GM12878 (cell line): ENCODE measurements around the gene CALD1. TPM values are rescaled to one million over a fixed set of nuclear protein-coding genes. Genes with fewer than 3 reads are reported as not detected.

Experiments used
- ATAC-seq: fragments of 200-7000 bp; cut with Tn5 transposase; 3 replicates; pipeline ENCODE4 v1.9.1; 2020; ENCODE audit warnings: mild to moderate bottlenecking, moderate library complexity
- BruUV-seq: library from RNA; stranded (reverse); fragments of 400-500 nt; replicated peaks from 2 replicates; lab custom pipeline; 2021; lab: Mats Ljungman, UMichigan
- CTCF ChIA-PET: fragments of 300-600 bp; sonication (Branson Sonifier 250); formaldehyde crosslinking; extraction: SDS; loops from one replicate; lab custom pipeline; 2021; ENCODE audit warnings: inconsistent platforms; lab: Yijun Ruan, JAX
- POLR2A ChIA-PET: fragments of 350-600 bp; formaldehyde crosslinking; extraction: SDS; loops from one replicate; lab custom pipeline; 2021; ENCODE audit warnings: inconsistent platforms; lab: Charles Lee
- RAD21 ChIA-PET: fragments of 300-600 bp; sonication (Branson Sonifier 250); formaldehyde crosslinking; loops from one replicate; lab custom pipeline; 2023; ENCODE audit warnings: antibody characterized with exemption; ENCODE audit not compliant: unreplicated experiment; lab: Charles Lee
- SMC1A ChIA-PET: fragments of 300-600 bp; sonication (Branson Sonifier 250); formaldehyde crosslinking; loops from one replicate; lab custom pipeline; 2023; ENCODE audit not compliant: unreplicated experiment, uncharacterized antibody; lab: Charles Lee
- DNase-seq: peaks from one replicate; pipeline ENCODE4 v3.0.0-alpha.2; 2011; ENCODE audit warnings: low read depth, low spot score
- FAIRE-seq: peaks from 3 replicates; lab custom pipeline; 2011; peaks lifted over from hg19 to GRCh38; lab: Jason Lieb, UNC
- H2AFZ ChIP-seq: 2 replicates; pipeline ENCODE4 v1.6.0; 2011; ENCODE audit warnings: low read depth, low read length, control low read depth; ENCODE audit not compliant: control insufficient read depth
- H3K27ac ChIP-seq: 2 replicates; pipeline ENCODE4 v1.5.1; 2011; ENCODE audit warnings: control low read depth; ENCODE audit not compliant: control insufficient read depth, insufficient read depth
- H3K27me3 ChIP-seq, 2 experiments: replicated peaks in 1 of 2; 2 replicates each; pipeline versions ENCODE4 v1.6.0 to v1.6.1; 2011; ENCODE audit warnings: low read length in 1 of 2; ENCODE audit not compliant: control insufficient read depth in 2 of 2, insufficient read depth in 2 of 2
- H3K36me3 ChIP-seq, 2 experiments: 2 replicates each; pipeline ENCODE4 v1.5.1; 2011; ENCODE audit warnings: low read length in 1 of 2; ENCODE audit not compliant: control insufficient read depth in 2 of 2, insufficient read depth in 2 of 2
- H3K4me1 ChIP-seq: 2 replicates; pipeline ENCODE4 v1.6.1; 2011; ENCODE audit warnings: mild to moderate bottlenecking, low read length, moderate library complexity, mixed read lengths; ENCODE audit not compliant: control insufficient read depth, insufficient read depth
- H3K4me2 ChIP-seq: 2 replicates; pipeline ENCODE4 v1.6.0; 2011; ENCODE audit warnings: control low read depth; ENCODE audit not compliant: control insufficient read depth, insufficient read depth
- H3K4me3 ChIP-seq: fragments of 200-600 bp; sonication (generic); 2 replicates; pipeline ENCODE4 v1.5.1; 2016
- H3K79me2 ChIP-seq: 2 replicates; pipeline ENCODE4 v1.6.0; 2011; ENCODE audit warnings: low read length; ENCODE audit not compliant: control insufficient read depth, insufficient read depth
- H3K9ac ChIP-seq: 2 replicates; pipeline ENCODE4 v1.8.0; 2011; ENCODE audit warnings: low read length, control low read depth, mixed read lengths; ENCODE audit not compliant: control insufficient read depth, insufficient read depth
- H3K9me3 ChIP-seq: replicated peaks from 3 replicates; pipeline ENCODE4 v1.5.1; 2011; ENCODE audit warnings: mild to moderate bottlenecking, low read length; ENCODE audit not compliant: control insufficient read depth, insufficient read depth
- H4K20me1 ChIP-seq: 2 replicates; pipeline ENCODE4 v1.6.0; 2011; ENCODE audit not compliant: control insufficient read depth, insufficient read depth
- BCL11A ChIP-seq: IDR thresholded peaks from 2 replicates; pipeline ENCODE4 v1.6.1; 2011; ENCODE audit warnings: low read depth, low read length
- ESRRA ChIP-seq: IDR thresholded peaks from 2 replicates; pipeline ENCODE4 v1.6.1; 2012; ENCODE audit warnings: mild to moderate bottlenecking, low read length, improper control_type of control experiment
- MEF2A ChIP-seq: IDR thresholded peaks from 2 replicates; pipeline ENCODE4 v1.6.1; 2011; ENCODE audit warnings: low read depth, mild to moderate bottlenecking, low read length, moderate library complexity; ENCODE audit not compliant: insufficient read depth
- SREBF1 ChIP-seq: IDR thresholded peaks from 2 replicates; pipeline ENCODE4 v1.6.1; 2012; ENCODE audit warnings: mild to moderate bottlenecking, low read length
- SUPT20H ChIP-seq: IDR thresholded peaks from 2 replicates; pipeline ENCODE4 v1.6.1; 2011; ENCODE audit warnings: low read depth, mild to moderate bottlenecking, low read length, moderate library complexity, borderline replicate concordance; ENCODE audit not compliant: control insufficient read depth
- TCF12 ChIP-seq: IDR thresholded peaks from 2 replicates; pipeline ENCODE4 v1.6.1; 2011; ENCODE audit warnings: low read depth, mild to moderate bottlenecking, low read length
- ZNF274 ChIP-seq: IDR thresholded peaks from one replicate; pipeline ENCODE4 v1.8.0; 2011; ENCODE audit not compliant: insufficient read length, insufficient read depth
- WGBS: methylation state at CpG from one replicate; pipeline ENCODE4 v1.1.6; 2016; ENCODE audit warnings: low lambda C conversion rate; ENCODE audit not compliant: insufficient replicate concordance, insufficient coverage; ENCODE audit errors: missing lambda C conversion rate; 5-methylcytosine and 5-hydroxymethylcytosine counted together
- in situ Hi-C: fragments of 300-500 bp; cut with MboI; formaldehyde crosslinking; loops from 9 replicates; pipeline ENCODE4 v1.14.3; 2018; ENCODE audit warnings: mixed read lengths
- intact Hi-C: fragments of 100-400 bp; cut with micrococcal nuclease; formaldehyde crosslinking; loops from one replicate; pipeline ENCODE4 v1.14.2; 2022; ENCODE audit not compliant: unreplicated experiment
- polyA plus RNA-seq, 11 experiments: library from polyadenylated mRNA; depleted of rRNA in 4 of 11; unstranded in 6 of 11; stranded (reverse) in 5 of 11; fragments of >200 nt; fragmentation: Nextera tagmentation in 4 of 11; fragmentation: Illumina TruSeq in 1 of 11; extraction: Ambion mirVana in 4 of 11; extraction: Trizol in 1 of 11; gene quantifications; 1 replicate in 1 of 11; 2 replicates in 10 of 11; pipeline versions ENCODE4 v1.2.1 to v1.2.3, GENCODE V29; 2011 to 2016; ENCODE audit warnings: inconsistent platforms in 2 of 11, missing spikeins in 2 of 11, low read depth in 1 of 11
- total RNA-seq, 4 experiments: library from RNA; depleted of rRNA in 3 of 4; stranded (reverse); fragments of >200 nt in 3 of 4; fragmentation: Illumina TruSeq in 1 of 4; extraction: Trizol in 1 of 4; gene quantifications; 2 replicates each; pipeline versions ENCODE4 v1.2.1 to v1.2.3, GENCODE V29; 2013 to 2021
- TF ChIP-seq, protein P1 (sequence below): IDR thresholded peaks from 2 replicates; pipeline ENCODE4 v1.6.1; 2011; ENCODE audit warnings: mild to moderate bottlenecking, low read depth, low read length, moderate library complexity; ENCODE audit not compliant: insufficient replicate concordance
- TF ChIP-seq, protein P2 (sequence below): fragments of 450-650 bp; IDR thresholded peaks from 2 replicates; pipeline ENCODE4 v1.6.1; 2017; ENCODE audit warnings: mild to moderate bottlenecking, moderate library complexity
- TF ChIP-seq, protein P3 (sequence below): IDR thresholded peaks from 2 replicates; pipeline ENCODE4 v1.6.1; 2011; ENCODE audit warnings: low read depth, low read length, improper control_type of control experiment, borderline replicate concordance
- TF ChIP-seq, protein P4 (sequence below): fragments of 450-650 bp; IDR thresholded peaks from 2 replicates; pipeline ENCODE4 v1.6.1; 2017; ENCODE audit warnings: mild to moderate bottlenecking, low read depth, inconsistent platforms; ENCODE audit not compliant: poor library complexity, severe bottlenecking

Gene CALD1
- total and polyA plus RNA-seq, 10 of the 15 experiments (the other 5 are each of a cell fraction or from before 2014, with no cell fraction given), result 0.03 to 1.3 (median 0.22) TPM

DNA sequence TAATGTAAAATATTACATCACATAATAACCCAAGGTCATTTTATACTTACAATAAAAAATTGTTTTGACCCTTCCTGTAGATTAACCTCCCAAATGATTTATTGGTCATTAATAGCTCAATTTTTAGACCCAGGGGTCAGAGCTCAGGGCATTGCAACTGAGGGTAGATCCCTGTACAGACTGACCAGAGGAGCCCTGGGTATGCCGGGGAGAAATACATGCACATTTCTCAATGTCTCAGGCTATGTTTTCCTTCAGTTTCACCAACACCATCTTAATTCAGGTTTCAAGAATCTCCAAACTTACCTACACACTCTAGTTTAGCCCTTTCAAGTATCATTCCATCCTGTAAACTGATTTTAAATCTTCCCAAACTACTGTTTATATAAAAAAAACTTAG lies 46.2 kb downstream of the CALD1 start:
- Histone ChIP-seq H4K20me1 (no peaks in the 10 kb centered on the region), H3K4me2 (no peak overlapping the region), H3K9ac (no peak overlapping the region), H3K36me3 (no peaks in the 10 kb centered on the region), H3K9me3 (no peaks in the 10 kb centered on the region), H3K27me3 (no peaks in the 10 kb centered on the region), H2AFZ (no peak overlapping the region), H3K27ac (no peak overlapping the region), H3K79me2 (no peaks in the 10 kb centered on the region), H3K4me1 (no peaks in the 10 kb centered on the region), H3K4me3 (no peak overlapping the region)
- DNase-seq, result no peak
- SMC1A ChIA-PET, result interaction anchor here (1.1 kb wide), 1 partner anchor 18 kb away, joined by 3 read pairs; no protein-coding TSS in a partner anchor
- no peak for FAIRE-seq
- no peak for ATAC-seq
- RAD21 ChIA-PET, result no interaction called here
- BruUV-seq, result no TSS peak
- in situ Hi-C loops (no loop called here), intact Hi-C loops (no loop called here)
- 95% methylated on average over 1 of the region's 1 CpG for WGBS
- TF ChIP-seq ZNF274 (no peak), SUPT20H (no peak), BCL11A (no peak), TCF12 (no peak), ESRRA (no peak), MEF2A (no peak), SREBF1 (no peak)
- TF ChIP-seq, protein P1, sequence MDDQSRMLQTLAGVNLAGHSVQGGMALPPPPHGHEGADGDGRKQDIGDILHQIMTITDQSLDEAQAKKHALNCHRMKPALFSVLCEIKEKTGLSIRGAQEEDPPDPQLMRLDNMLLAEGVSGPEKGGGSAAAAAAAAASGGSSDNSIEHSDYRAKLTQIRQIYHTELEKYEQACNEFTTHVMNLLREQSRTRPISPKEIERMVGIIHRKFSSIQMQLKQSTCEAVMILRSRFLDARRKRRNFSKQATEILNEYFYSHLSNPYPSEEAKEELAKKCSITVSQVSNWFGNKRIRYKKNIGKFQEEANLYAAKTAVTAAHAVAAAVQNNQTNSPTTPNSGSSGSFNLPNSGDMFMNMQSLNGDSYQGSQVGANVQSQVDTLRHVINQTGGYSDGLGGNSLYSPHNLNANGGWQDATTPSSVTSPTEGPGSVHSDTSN, result no peak
- TF ChIP-seq, protein P2, sequence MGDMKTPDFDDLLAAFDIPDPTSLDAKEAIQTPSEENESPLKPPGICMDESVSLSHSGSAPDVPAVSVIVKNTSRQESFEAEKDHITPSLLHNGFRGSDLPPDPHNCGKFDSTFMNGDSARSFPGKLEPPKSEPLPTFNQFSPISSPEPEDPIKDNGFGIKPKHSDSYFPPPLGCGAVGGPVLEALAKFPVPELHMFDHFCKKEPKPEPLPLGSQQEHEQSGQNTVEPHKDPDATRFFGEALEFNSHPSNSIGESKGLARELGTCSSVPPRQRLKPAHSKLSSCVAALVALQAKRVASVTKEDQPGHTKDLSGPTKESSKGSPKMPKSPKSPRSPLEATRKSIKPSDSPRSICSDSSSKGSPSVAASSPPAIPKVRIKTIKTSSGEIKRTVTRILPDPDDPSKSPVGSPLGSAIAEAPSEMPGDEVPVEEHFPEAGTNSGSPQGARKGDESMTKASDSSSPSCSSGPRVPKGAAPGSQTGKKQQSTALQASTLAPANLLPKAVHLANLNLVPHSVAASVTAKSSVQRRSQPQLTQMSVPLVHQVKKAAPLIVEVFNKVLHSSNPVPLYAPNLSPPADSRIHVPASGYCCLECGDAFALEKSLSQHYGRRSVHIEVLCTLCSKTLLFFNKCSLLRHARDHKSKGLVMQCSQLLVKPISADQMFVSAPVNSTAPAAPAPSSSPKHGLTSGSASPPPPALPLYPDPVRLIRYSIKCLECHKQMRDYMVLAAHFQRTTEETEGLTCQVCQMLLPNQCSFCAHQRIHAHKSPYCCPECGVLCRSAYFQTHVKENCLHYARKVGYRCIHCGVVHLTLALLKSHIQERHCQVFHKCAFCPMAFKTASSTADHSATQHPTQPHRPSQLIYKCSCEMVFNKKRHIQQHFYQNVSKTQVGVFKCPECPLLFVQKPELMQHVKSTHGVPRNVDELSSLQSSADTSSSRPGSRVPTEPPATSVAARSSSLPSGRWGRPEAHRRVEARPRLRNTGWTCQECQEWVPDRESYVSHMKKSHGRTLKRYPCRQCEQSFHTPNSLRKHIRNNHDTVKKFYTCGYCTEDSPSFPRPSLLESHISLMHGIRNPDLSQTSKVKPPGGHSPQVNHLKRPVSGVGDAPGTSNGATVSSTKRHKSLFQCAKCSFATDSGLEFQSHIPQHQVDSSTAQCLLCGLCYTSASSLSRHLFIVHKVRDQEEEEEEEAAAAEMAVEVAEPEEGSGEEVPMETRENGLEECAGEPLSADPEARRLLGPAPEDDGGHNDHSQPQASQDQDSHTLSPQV, result no peak
- TF ChIP-seq, protein P3, sequence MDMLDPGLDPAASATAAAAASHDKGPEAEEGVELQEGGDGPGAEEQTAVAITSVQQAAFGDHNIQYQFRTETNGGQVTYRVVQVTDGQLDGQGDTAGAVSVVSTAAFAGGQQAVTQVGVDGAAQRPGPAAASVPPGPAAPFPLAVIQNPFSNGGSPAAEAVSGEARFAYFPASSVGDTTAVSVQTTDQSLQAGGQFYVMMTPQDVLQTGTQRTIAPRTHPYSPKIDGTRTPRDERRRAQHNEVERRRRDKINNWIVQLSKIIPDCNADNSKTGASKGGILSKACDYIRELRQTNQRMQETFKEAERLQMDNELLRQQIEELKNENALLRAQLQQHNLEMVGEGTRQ, result no peak
- TF ChIP-seq, protein P4, sequence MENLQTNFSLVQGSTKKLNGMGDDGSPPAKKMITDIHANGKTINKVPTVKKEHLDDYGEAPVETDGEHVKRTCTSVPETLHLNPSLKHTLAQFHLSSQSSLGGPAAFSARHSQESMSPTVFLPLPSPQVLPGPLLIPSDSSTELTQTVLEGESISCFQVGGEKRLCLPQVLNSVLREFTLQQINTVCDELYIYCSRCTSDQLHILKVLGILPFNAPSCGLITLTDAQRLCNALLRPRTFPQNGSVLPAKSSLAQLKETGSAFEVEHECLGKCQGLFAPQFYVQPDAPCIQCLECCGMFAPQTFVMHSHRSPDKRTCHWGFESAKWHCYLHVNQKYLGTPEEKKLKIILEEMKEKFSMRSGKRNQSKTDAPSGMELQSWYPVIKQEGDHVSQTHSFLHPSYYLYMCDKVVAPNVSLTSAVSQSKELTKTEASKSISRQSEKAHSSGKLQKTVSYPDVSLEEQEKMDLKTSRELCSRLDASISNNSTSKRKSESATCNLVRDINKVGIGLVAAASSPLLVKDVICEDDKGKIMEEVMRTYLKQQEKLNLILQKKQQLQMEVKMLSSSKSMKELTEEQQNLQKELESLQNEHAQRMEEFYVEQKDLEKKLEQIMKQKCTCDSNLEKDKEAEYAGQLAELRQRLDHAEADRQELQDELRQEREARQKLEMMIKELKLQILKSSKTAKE, result no peak
- POLR2A ChIA-PET, result no interaction called here
- CTCF ChIA-PET, result interaction anchor here (1.5 kb wide), 1 partner anchor 118 kb away, joined by 5 read pairs; no protein-coding TSS in a partner anchor
